Upper lobe of right lung (tissue), 1 donor: Measurements from ENCODE around the gene TCOF1. TPM values are rescaled to one million over a fixed set of nuclear protein-coding genes. Genes with fewer than 3 reads are reported as not detected.

Experiments used
- ATAC-seq: fragments of 200-7000 bp; cut with Tn5 transposase; one replicate; pipeline ENCODE4 v1.9.1; 2020; ENCODE audit warnings: mild to moderate bottlenecking, moderate library complexity
- DNase-seq: peaks from one replicate; pipeline ENCODE4 v3.0.0-alpha.2; 2020
- H3K27ac ChIP-seq: fragments of 200-600 bp; one replicate; pipeline ENCODE4 v1.8.0; 2022
- H3K27me3 ChIP-seq: fragments of 200-600 bp; one replicate; pipeline ENCODE4 v1.8.0; 2022; ENCODE audit warnings: mild to moderate bottlenecking
- H3K36me3 ChIP-seq: fragments of 200-600 bp; one replicate; pipeline ENCODE4 v1.8.0; 2022
- H3K4me1 ChIP-seq: fragments of 200-600 bp; one replicate; pipeline ENCODE4 v1.8.0; 2022
- H3K4me3 ChIP-seq: fragments of 200-600 bp; one replicate; pipeline ENCODE4 v1.8.0; 2022; ENCODE audit warnings: mild to moderate bottlenecking
- H3K9me3 ChIP-seq: fragments of 200-600 bp; one replicate; pipeline ENCODE4 v1.8.0; 2022
- intact Hi-C: fragments of 100-400 bp; cut with DNase I; formaldehyde crosslinking; loops from one replicate; pipeline ENCODE4 v1.11.0; 2022
- total RNA-seq: library from RNA; stranded (reverse); fragmentation: NEBNext Ultra II Directional; extraction: Animal tissue kit (Norgen Biotek cat#: 25700); gene quantifications from one replicate; pipeline ENCODE4 v1.2.1, GENCODE V29; 2021
- TF ChIP-seq, protein P1 (sequence below): fragments of 200-600 bp; IDR thresholded peaks from one replicate; pipeline ENCODE4 v1.8.0; 2022; ENCODE audit warnings: antibody characterized with exemption
- donor health status: DM: no; HTN: yes; CAD: no; lungs with severe emphysema.

TCOF1 gene
- total RNA-seq, 1 donor from 2014 or later: 31.1 TPM

DNA sequence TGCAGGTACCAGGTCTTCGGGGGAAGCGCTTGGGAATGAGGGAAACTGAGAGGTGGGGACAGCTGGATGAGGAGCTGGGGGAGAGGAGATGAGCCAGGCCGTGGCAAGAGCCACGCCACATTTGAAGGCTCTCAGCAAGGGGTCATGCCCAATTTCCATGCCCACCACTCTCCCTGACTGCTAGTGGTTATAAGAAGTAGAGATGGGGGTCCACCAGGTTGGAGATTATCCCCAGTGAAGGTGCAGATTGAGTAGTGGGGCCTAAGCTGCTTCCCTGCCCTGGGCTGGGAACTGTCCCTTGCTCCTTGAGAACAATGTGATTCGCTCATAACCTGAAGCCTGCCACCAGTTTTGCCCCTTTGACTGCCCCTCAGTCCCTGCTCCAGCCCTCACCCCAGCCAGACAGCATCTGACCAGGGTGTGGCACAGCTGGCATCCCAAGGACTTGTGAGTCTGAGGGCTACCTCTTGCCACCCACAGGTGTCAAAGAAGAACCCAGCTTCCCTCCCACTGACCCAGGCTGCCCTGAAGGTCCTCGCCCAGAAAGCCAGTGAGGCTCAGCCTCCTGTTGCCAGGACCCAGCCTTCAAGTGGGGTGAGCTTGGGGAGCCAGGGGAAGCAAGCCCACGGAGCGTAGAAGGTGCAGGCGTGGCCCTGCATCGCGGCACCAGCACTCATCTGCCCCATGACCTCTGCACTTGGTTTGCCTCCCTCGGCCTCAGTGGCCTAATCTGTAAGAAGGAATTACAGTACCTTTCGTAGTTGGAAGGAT lies 33.8 kb downstream of the TCOF1 start:
- Histone ChIP-seq H3K27ac (no peak overlapping the region), H3K4me1 (no peaks in the 10 kb centered on the region), H3K4me3 (no peak overlapping the region), H3K9me3 (no peaks in the 10 kb centered on the region), H3K27me3 (no peaks in the 10 kb centered on the region), H3K36me3 (peaks cover 96% of the 10 kb centered on the region)
- TF ChIP-seq, protein P1, sequence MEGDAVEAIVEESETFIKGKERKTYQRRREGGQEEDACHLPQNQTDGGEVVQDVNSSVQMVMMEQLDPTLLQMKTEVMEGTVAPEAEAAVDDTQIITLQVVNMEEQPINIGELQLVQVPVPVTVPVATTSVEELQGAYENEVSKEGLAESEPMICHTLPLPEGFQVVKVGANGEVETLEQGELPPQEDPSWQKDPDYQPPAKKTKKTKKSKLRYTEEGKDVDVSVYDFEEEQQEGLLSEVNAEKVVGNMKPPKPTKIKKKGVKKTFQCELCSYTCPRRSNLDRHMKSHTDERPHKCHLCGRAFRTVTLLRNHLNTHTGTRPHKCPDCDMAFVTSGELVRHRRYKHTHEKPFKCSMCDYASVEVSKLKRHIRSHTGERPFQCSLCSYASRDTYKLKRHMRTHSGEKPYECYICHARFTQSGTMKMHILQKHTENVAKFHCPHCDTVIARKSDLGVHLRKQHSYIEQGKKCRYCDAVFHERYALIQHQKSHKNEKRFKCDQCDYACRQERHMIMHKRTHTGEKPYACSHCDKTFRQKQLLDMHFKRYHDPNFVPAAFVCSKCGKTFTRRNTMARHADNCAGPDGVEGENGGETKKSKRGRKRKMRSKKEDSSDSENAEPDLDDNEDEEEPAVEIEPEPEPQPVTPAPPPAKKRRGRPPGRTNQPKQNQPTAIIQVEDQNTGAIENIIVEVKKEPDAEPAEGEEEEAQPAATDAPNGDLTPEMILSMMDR: no peak
- ATAC-seq (no peak), DNase-seq (no peak)
- intact Hi-C loops: no loop called here

DNA sequence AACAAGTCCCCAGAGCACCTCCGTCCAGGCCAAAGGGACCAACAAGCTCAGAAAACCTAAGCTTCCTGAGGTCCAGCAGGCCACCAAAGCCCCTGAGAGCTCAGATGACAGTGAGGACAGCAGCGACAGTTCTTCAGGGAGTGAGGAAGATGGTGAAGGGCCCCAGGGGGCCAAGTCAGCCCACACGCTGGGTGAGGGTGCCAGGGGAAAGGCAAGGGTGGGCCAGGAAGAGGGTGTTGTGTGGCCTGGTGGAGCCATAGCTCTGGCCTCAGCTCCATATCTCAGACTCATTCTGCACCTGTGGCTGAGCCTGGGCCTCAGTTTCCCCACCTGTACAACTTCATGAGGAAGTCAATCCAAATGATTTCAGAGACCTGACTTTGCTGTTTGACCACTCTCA lies 34.5 kb downstream of the TCOF1 start:
- Histone ChIP-seq H3K36me3 (peaks cover 98% of the 10 kb centered on the region), H3K4me1 (no peaks in the 10 kb centered on the region), H3K27me3 (no peaks in the 10 kb centered on the region), H3K9me3 (no peaks in the 10 kb centered on the region), H3K4me3 (no peak overlapping the region), H3K27ac (no peak overlapping the region)
- no peak for DNase-seq
- no peak for ATAC-seq
- intact Hi-C loops: no loop called here
- TF ChIP-seq, protein P1: no peak

DNA sequence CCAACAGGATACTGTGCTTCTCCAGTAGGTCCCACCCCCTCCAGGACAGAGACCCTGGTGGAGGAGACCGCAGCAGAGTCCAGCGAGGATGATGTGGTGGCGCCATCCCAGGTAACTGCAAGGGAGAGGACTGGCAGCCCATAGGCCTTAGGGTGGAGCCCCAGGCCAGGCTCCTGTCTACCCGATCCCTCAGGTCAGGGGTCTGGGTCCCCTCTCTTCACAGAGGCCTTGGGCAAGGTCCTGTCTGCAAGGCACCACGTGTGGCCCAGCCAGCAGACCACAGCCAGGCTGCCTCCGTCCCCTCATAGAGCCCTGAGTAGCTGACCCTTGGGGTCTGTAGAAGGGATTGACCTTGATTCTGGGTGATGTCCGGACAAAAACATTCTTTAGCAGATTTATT lies 35.2 kb downstream of the TCOF1 start:
- Histone ChIP-seq H3K4me3 (no peak overlapping the region), H3K4me1 (no peaks in the 10 kb centered on the region), H3K36me3 (peaks cover 97% of the 10 kb centered on the region), H3K27ac (no peak overlapping the region), H3K9me3 (no peaks in the 10 kb centered on the region), H3K27me3 (no peaks in the 10 kb centered on the region)
- TF ChIP-seq, protein P1: no peak
- no peak for DNase-seq
- ATAC-seq: no peak
- intact Hi-C loops: no loop called here

DNA sequence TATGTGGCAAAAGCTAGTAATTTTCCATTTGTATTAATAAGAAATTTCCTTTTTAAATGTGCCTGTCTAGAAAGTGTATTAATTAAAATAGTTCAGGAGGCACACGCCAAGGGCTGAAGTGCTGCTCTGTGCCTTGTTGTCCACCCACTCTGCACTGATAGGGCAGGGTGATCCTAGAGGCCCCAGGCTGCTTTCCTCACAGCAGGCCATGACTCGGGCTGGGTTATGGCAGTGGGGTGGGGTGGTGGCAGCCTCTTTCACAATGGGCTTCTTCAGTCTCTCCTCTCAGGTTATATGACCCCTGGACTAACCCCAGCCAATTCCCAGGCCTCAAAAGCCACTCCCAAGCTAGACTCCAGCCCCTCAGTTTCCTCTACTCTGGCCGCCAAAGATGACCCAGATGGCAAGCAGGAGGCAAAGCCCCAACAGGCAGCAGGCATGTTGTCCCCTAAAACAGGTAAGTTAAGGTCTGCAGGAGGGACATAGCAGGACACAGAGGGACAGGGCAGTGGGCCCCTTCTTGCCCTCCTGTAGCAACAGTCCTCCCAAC lies 35.7 kb downstream of the TCOF1 start:
- no peak overlapping the region for H3K4me3 ChIP-seq
- H3K27ac ChIP-seq: no peak overlapping the region
- H3K4me1 ChIP-seq: no peaks in the 10 kb centered on the region
- TF ChIP-seq, protein P1: no peak
- no peaks in the 10 kb centered on the region for H3K9me3 ChIP-seq
- no peaks in the 10 kb centered on the region for H3K27me3 ChIP-seq
- no peak for DNase-seq
- intact Hi-C loops: no loop called here
- peaks cover 92% of the 10 kb centered on the region for H3K36me3 ChIP-seq
- ATAC-seq: no peak

DNA sequence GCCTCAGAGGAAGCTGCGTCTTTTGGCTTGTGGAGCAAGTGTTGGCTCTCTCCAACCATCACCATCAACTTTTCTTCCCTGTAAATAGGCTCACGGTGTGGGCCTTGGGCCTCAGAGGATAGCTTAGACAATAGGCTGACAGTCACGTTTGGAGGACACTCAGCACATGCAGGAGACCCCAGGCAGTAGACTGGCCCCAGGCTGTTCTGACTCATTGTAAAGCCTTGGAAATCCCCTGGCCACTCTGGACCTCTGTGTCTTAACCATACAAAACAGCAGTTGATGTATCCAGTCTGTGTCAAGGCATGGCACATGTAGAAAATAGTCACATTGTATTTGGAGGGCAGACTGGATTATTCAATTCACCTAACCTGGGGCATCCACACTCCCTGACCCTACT lies 36.6 kb downstream of the TCOF1 start:
- Histone ChIP-seq H3K4me1 (no peaks in the 10 kb centered on the region), H3K27ac (no peak overlapping the region), H3K36me3 (peaks cover 92% of the 10 kb centered on the region), H3K9me3 (no peaks in the 10 kb centered on the region), H3K4me3 (no peak overlapping the region), H3K27me3 (no peaks in the 10 kb centered on the region)
- TF ChIP-seq, protein P1: no peak
- DNase-seq (no peak), ATAC-seq (no peak)
- intact Hi-C loops: no loop called here
